ENCODE measurements around the gene LYSMD1.

Gene LYSMD1

DNA sequence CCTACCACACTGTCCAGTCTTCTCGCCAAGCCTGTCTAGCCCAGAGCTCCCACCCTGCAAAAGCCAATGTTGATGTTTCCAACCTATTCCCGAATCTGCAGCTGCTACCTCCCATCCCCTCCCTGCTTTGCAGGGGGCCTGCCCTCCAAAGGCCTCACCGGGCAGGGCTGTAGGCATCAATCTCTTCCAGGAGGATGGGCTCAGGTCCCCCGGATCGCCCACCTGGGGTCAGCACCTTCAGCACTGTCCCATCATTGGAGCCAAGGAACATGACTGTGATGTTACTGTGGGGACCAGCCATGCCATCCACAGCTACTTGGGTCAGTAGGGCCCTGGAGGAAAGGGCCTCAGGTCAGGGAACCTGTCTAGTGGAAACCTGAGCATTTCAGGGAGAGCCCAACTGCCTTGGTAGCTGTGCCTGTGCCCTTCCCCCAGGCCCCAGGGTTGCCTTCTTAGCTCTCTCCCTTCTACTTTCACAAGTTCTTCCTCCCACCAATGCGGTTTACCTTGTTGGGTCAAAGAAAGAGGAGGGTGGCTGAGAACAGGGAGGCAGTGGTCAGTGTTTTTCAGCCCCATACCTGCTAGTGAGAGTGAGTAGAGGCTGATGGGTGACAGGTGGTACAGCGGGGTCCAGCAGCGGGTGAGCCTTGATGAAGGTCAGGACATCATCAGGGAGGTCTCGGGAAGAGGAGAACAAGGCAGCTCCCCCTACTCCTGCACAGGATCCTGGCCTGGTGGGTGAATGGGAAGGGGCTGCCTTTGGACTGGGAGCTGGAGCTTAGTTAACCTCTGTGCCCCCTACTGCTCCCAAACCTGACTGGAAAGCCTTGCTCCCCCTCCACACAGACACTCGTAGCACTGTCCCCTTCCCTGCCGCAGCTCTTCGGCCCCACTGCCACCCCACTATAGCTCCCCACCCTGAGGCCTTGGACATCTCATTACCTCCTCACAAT is 30.0 kb downstream of the LYSMD1 start:
- DNase-seq, result no peak

DNA sequence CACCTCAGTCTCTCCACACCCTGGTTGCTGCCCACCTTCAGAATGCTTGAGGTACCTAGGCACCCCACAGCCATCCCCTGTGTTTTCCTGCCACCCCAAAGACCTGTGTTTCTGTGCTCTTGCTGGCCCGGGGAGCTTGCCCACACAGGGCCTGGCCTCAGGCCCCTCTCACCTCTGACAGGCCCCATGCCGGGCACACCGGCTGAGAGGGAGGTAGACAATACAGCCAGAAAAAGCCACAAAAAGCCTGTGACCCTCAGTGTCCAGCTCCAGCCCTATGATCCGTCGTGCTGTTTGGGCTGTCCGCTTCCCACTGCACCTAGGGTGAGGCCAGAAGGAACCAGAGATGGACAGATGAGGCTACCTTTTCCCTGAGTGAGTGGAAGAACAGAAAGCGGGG is 30.7 kb downstream of the LYSMD1 start:
- DNase-seq, result no peak

DNA sequence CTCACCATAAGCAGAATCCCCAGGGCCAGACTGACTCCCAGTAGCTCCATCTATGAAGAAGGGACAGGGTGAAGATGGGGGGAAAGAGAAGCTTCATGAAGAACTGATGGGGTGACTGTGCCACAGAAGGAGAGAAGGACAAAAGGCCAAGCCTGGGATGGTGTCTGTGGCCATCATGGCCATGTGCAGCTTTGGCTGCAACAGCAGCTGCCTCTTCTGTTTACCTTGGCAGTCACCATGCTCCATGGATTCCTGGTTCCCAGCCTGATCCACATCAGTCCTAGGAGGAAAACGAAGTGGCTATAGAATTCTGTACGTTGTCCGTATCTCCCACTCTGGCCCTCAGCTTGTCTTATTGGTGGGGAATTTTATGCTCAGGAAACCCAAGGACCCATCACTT is 31.3 kb downstream of the LYSMD1 start:
- DNase-seq, result no peak

DNA sequence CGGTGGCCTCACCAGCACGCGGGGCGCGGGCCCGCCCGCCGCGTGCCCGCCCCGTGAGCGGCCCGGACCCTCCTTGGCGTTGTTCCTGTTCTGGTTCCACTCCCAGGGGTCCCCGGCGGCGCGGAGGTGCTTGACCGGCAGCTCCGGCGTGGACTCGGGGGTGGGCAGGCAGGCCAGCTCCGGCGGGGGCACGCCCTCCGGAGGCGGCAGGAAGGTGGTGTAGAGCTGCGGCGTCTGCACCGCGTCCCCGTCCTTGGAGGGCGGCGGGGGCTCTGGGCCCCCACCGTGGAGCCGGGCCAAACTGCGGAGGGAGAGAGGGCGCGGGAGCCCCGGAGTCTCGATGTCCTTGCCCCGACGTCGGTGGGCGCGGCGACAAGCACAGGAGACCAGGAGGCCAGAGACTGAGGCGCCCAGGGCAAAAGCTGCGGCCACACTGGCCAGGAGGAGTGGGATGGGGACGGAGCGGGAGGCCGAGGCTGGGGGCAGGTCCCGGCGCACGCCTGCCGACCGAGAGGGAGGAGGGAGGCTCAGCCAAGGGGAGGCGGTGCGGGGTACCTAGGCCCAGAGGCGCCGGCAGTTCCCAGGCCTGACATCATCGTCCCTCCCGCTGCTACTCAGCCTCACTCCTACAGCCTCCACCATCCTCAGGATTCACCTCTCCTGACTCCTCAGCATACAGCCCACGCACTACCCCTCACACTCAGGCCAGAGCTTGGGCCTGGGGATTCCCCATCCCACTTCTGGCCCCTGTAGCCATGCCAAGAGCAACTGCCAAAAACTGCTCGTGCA is 32.5 kb downstream of the LYSMD1 start:
- DNase-seq, result no peak

DNA sequence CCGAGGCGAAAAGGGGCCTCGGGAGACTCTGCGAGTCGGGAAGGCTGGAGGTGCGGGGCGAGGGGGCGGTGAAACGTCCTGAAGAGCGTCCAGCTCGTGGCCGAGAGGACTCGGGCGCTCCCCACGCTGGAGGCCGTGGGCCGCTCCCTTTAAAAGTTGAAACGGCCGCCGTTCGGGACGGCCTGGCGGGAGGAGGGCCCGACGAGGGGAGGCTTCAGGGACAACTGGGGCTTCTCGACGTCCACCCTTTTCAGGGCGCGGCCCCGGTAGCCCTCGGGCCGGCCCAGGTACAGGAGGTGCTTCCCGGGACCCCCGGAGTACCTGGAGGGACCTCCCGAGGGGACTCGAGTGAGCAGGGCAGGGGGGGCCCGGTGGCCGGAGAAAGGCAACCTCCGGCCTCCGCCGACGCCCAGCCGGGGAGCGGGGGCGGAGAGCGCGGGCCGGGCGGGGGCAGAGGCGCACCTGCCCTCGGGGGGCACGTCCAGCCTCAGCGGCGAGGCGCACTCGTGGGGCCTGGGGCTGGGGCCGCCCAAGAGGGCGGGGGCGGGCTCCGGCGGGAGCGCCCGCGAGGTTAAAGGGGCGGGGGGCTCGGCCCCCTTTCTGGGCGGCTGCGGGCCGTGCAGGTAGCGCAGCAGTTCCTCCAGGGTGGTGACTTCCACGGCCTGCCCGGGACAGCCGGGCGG is 33.2 kb downstream of the LYSMD1 start:
- DNase-seq, result no peak

DNA sequence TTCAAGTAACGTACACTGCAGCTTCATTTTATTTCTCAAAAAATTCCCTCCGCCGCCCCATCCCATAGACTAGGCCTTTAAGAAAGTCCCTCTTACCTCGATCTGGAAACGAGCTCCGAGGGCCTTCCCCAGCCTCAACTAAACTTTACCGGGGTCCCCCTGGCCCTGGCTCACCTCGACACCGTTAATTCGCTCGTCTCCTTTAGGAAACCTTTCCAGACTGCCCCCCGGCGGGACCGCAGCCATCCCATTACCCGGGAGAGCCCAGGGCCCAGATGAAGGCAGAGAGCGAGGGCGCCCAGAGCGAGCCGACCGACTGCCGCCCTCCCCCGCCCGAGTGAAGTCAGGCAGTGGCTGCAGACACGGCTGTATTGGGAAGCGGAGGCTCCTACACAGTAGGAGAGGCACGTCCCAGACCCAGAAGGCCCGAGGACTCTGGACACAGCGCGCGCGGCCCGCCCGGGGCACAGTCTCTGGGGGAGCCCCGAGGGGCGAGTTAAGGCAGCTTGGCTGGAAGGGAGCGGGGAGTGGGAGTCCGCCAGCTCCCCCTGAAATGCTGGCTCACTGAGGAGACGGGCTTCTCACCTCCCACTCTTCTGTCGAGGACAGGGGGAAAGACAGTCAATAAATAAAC is 33.9 kb downstream of the LYSMD1 start:
- no peak for DNase-seq

DNA sequence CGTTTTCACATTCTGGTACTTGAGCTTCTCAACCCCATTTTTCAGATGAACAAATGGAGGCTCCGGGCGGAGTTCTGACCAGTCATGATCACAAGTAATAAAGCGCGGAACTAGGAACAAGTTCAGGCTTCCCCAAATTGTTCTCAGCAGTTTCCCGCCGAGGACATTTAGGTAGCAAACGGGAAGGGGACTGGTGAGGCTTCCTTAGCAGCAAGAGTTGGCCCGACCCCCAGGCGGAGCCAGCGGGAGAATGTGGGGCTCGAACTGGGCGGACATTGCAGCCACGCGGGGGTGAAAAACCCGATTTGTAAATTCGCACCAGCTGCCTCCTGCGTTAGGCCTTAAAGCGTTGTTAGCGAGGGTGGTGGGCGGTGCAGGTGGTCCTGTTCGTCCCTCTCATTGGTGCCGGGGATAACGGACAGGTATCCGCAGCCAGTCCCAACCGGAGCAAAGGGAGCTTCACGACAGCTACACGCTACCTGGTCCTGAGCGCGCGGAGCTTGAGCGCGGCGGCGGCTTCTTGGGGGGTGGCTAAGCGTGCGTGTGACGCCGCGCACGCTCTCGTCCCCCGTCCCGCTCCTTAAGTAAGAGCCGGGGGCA is 34.6 kb downstream of the LYSMD1 start:
- no peak for DNase-seq

DNA sequence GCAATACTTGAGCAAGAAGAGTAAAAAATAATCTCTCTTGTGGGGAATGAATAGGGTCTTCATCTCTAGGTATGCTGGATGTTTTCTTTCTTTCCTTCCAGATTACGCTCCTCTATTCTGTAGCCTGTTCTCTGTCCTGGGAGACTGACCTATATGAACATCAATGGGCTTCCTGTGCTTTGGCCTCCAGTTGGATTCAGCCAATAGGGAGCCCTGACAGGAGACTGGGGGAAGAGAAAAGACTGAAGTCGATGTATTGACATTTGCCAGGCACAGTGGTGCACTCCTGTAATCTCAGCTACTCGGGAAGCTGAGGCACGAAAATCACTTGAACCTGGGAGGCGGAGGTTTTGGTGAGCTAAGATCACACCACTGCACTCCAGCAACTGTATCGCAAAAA is 36.9 kb downstream of the LYSMD1 start:
- no peak for DNase-seq

DNA sequence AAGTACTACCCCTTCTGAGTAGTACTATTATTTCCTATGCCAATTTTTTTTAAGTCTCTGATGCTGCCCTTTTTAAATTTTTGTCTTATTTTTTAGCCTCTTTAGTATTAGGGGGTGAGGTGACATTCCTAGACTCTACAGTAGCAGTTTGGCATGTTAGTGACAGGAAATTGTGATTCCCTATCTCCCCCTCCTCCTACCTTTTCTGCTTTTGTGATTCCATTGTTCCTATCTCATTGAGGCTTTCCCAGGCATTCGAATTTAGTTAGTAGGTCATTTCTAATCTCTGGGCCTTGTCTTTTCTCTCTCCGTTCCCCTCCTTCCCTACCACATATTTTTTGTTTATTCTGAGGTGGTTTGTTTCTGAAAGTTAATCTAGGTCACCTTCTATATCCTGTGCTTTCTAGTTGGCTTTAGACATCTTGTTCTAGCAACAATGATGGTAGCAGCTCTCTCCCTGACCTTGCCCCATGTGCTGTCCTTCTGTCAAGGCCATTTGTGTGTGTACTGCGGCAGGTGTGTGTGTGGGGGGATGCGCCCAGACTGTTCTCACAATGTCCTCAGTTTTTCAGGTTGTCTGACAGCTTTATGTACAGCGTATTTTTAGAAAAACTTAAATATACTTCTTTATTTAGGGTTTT is 40.8 kb downstream of the LYSMD1 start:
- no peak for DNase-seq

DNA sequence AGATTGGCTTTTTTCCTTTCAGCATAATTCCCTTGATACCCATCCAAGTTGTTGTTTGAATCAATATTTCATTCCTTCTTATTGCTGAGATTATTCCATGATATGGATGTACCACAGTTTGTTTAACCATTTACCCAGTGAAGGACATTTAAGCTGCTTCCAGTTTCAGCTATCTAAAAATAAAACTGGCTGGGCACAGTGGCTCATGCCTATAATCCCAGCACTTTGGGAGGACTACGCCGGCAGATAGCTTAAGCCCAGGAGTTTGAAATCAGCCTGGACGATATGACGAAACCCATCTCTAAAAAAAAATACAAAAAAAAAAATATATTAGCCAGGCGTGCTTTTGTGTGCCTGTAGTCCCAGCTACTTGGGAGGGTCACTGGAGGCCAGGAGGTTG is 51.8 kb downstream of the LYSMD1 start:
- DNase-seq, result no peak
